GM19035 (cell line): ENCODE measurements around the gene LYRM1.
"Not testable (repeated sequence)": the region's sequence is repeated elsewhere in the genome, so short reads cannot be mapped to it uniquely, and the experiment has no call there.

Source experiments
- ATAC-seq: cut with Tn5 transposase; IDR thresholded peaks from one replicate; pipeline ENCODE4 v1.9.1; 2021; ENCODE audit not compliant: unreplicated experiment

The LYRM1 gene

GRCh38 chr16:20931066-20931600 lies 30.6 kb downstream of the LYRM1 start:
- ATAC-seq = no peak

GRCh38 chr16:20933589-20933988 lies 33.0 kb downstream of the LYRM1 start:
- no peak for ATAC-seq

GRCh38 chr16:20937736-20938135 lies 37.2 kb downstream of the LYRM1 start:
- no peak for ATAC-seq

- no peak for ATAC-seq
Measured at GRCh38 chr16:20938426-20938825, 37.9 kb downstream of the LYRM1 start.

GRCh38 chr16:20939611-20940010 lies 39.0 kb downstream of the LYRM1 start:
- ATAC-seq = no peak

- no peak for ATAC-seq
Measured at GRCh38 chr16:20940871-20941635, 40.5 kb downstream of the LYRM1 start.

GRCh38 chr16:20941636-20941926 lies 41.0 kb downstream of the LYRM1 start:
- no peak for ATAC-seq

GRCh38 chr16:20942256-20942655 lies 41.7 kb downstream of the LYRM1 start:
- no peak for ATAC-seq

GRCh38 chr16:20944861-20945574 lies 44.4 kb downstream of the LYRM1 start:
- no peak for ATAC-seq

GRCh38 chr16:20945575-20945875 lies 45.0 kb downstream of the LYRM1 start:
- not testable (repeated sequence) for ATAC-seq

- ATAC-seq = no peak
Measured at GRCh38 chr16:20946015-20946629, 45.6 kb downstream of the LYRM1 start.

- no peak for ATAC-seq
Measured at GRCh38 chr16:20948444-20948843, 47.9 kb downstream of the LYRM1 start.

- no peak for ATAC-seq
Measured at GRCh38 chr16:20949660-20950059, 49.1 kb downstream of the LYRM1 start.

GRCh38 chr16:20950294-20950693 lies 49.7 kb downstream of the LYRM1 start:
- ATAC-seq = no peak

GRCh38 chr16:20952139-20952920 lies 51.8 kb downstream of the LYRM1 start:
- ATAC-seq = no peak

GRCh38 chr16:20954574-20954973 lies 54.0 kb downstream of the LYRM1 start:
- no peak for ATAC-seq

- no peak for ATAC-seq
Measured at GRCh38 chr16:20956319-20956718, 55.7 kb downstream of the LYRM1 start.

GRCh38 chr16:20957153-20957552 lies 56.6 kb downstream of the LYRM1 start:
- ATAC-seq = no peak

- ATAC-seq = no peak
Measured at GRCh38 chr16:20960899-20961298, 60.3 kb downstream of the LYRM1 start.

GRCh38 chr16:20968765-20969164 lies 68.2 kb downstream of the LYRM1 start:
- ATAC-seq = no peak

- ATAC-seq = no peak
Measured at GRCh38 chr16:20969386-20969785, 68.8 kb downstream of the LYRM1 start.
